Ramos (cell line): ENCODE data around the gene AGFG2.
"Not testable (repeated sequence)": the region's sequence is repeated elsewhere in the genome, so short reads cannot be mapped to it uniquely, and the experiment has no call there.

ENCODE experiments used
- in situ Hi-C: fragments of 300-500 bp; cut with MboI; formaldehyde crosslinking; loops from one replicate; pipeline ENCODE4 v1.14.3; 2022; ENCODE audit warnings: low sequenced_read_pairs; ENCODE audit not compliant: unreplicated experiment

Gene AGFG2

DNA sequence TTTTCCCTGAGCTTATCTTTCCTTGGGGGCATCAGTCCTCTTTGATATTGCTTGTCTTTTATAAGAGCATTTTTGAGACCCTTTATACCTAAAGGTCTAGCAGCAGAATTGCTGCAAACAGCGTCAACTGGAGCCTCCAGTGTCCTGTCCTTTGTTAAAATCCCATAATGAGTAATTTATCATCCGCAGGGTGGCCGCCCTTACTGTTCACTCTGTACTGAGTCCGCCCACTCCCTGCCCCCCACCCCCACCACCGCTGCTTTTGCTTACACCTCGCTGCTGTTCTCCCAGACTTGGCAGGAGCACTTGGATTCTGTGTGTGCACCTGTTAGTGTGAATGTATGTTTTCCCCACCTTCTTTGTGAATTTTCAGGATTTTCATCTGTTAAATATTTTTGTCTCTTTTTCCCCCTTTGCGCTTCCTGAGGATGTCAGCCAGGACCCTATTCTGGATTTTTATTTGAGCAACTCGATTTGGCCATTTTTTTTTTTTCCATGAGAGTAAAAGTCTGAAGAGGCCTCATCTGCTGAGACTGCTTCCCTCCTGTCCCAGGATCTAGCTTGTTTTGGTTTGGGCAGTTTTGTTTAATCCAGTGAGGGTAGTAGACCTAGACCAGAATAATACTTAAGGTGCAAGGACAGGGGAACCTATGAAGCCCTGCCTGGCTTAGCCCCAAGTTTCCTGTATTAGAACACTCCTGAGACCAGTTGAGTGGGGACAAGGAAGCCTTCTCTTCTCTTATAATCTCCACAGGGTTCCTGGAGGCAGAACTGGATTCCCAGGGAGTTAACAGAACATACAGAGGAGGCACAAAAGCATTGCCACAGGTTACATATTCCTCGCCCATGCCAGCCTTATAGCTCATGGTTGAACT is 8.2 kb downstream of the AGFG2 start:
- in situ Hi-C loops: no loop called here

DNA sequence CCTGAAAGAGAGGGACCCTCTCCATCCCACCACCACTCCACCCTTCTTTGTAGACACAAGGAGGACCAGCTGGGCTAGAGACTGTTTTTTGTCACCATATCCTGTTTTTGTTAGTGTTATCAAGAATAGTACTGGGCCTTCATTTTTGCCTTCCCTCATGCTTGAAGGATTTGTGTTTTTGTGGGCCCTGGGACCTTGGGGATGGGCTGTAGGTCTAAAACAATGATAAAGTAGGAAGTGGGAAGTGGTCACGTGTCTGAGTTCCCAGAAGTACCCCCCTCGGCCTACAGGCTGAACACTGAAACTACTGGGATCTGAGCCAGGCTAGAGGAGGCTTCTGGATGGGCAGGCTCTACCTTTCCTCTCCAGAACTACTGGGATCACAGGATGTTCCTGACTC is 8.9 kb downstream of the AGFG2 start:
- in situ Hi-C loops: no loop called here

DNA sequence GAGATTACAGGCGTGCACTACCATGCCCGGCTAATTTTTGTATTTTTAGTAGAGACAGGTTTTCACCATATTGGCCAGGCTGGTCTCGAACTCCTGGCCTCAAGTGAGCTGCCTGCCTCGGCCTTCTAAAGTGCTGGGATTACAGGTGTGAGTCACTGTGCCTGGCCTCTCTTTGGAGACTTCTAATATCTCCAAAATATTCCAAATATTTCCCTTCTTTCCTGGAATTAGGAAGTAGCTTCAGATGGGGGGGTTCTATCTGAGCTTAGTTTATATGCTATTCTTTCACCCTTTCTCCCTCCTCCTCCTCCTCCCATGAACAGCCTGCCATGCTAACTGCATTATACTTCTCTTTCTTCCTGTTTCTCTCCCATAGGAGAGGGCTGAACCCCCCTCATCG is 9.4 kb downstream of the AGFG2 start:
- in situ Hi-C loops: not testable (repeated sequence)

DNA sequence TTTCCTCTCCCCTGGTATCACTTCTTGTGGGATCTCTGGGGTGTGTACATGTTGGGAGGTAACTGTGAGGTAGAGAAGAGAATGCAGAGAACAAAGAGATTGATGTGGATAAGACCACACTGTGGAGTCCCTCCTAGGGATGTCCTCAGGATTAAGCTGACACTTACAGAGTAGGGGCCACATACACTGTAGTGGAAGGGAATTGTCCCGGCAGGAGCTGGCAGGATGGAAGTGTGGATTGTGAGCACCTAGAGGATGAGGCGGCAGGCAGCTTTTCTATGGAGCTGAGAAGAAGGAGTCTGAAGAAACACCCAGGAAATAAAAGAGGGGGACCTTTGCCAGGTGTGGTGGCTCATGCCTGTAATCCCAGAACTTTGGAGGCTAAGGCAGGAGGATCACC is 13.5 kb downstream of the AGFG2 start:
- in situ Hi-C loops: no loop called here

DNA sequence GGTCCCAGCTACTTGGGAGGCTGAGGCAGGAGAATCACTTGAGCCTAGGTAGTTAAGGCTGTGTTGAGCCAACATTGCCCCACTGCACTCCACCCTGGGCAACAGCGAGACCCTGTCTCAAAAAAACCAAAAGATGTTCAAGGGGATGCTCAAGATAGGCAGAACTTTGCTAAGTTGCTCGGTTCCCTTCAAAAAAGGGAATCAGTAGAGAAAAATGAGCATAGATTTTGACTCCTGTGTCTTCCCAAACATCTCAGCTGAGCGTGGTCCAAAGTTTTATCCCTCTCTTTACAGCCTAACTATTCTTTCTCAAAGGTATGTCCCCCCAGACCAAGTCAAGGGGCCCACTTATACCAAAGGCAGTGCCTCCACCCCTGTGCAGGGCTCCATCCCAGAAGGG is 14.0 kb downstream of the AGFG2 start:
- in situ Hi-C loops: no loop called here

DNA sequence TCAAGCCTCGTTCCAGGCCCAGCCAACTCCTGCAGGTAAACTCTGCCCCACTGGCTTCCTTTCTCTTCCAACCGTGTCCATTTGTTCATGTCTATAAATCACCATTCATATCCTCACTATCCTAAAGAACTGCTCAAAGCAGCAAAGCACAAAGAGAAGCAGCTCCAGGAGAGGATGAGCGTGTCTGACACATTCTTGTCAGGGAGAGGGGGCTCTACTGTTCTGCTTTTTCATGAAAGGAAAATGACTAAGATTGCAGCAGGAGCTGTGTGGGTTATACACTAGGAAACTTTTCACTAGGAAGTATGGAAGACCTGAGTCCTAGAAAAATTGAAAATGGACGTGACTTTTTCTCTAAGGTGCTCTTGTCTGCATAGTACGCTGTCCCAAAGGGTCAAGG is 16.7 kb downstream of the AGFG2 start:
- in situ Hi-C loops: no loop called here

DNA sequence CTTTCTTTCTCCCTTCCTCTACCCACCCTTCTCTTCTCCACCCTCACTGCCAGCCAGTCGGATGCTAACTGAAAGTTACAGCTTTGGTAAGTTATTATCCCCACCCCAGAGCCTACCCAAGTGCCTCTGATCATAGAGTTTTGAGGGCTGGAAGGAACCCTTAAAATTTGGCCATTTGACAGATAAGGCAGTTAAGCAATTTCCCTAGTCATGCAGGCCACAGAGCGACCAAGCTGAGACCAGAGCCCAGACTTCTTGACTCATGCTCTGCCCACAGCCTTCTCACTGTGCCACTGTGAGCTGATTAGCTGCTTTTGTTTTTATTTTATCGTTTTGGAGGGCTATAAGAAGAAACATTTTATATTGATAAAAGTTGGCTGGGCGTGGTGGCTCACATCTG is 17.5 kb downstream of the AGFG2 start:
- in situ Hi-C loops: no loop called here

DNA sequence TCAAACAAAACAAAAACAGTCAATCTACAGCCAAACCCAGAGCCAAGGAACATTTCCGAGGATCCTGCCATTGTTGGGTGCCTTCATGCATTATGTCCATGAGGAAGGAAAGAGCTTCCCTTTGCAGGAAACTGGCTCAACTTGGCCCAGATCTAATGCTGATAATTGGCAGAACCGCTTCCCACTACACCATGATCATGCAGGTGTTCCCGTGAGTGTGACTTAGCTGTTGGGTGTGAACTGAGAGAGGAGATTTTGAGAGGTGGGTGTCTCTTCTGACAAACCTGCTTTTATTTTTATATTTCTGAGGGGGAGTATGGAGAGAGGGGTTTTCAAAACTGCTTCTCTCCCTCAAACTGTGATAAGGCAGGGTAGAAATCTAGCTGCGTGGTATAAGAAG is 20.1 kb downstream of the AGFG2 start:
- in situ Hi-C loops: no loop called here

DNA sequence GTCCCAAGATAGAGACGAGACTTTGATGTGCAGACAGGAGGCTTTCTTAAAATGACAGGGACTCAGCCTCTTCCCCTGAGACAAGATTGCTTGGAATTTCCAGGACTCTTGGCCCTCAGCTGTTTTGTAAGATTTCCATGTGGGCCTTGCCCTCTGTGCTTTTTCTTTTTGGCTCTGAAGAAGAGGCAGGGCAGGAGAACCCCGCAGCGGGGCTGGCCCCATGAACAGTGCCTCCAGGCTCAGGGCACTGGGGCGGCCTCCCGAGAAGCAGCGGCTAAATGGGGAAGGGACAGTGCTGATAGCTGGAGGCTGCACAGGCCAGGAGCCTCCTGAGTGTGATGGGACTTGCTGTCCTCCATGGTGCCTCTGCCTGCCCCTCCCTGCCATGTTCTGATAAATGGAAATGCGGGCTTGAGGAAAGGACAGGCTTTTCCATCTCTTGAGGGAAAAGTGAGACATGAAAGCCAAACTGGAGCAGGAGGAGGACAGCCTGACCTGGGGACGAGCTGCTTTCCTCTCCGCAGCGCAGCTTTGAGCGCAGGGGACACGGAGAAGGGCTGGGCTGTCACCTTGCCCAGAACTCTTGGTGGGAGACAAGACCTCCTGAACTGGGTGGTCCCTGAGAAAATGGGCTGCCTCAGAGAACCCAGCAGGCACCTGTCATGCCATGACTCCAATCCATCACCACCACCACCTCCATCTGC is 22.6 kb downstream of the AGFG2 start:
- in situ Hi-C loops: loop anchor here (5.0 kb wide), 1 partner anchor 94 kb away; no protein-coding TSS in a partner anchor

DNA sequence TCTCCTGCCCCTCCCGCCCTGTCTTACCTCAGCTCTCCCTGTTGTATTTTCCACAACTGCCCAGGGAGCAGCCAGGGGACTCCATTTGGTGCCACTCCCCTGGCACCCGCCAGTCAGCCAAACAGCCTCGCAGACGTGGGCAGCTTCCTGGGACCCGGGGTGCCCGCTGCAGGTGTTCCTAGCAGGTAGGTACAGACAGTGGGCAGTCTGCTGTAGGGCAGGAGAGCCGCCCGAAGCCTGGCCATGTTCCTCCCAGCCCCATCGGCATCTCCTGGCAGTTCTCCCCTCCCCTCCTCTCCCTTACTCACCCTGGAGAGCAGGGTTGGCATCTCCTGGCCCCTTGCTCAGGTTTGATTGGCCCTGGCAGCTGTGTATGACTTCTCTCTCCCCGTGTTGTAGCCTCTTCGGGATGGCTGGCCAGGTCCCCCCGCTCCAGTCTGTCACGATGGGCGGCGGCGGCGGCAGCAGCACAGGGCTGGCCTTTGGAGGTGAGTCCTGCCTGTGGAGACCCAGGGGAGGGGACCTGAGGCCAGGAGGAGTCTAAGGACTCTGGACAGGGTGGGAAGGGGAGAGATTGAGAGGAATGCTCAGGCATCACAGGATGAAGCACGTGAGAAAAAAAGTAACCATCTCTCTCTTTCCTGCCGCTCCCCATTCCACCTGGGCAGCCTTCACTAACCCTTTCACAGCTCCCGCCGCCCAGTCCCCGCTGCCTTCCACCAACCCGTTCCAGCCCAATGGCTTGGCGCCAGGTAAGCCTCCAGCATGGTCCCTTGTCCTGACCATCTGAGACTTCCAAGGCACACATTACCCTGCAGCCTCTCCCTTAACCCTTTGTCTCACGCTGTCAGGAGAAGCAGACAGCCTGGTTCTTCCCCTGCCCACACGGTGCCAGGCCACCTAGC is 23.4 kb downstream of the AGFG2 start:
- in situ Hi-C loops: loop anchor here (5.0 kb wide), 1 partner anchor 95 kb away; no protein-coding TSS in a partner anchor

DNA sequence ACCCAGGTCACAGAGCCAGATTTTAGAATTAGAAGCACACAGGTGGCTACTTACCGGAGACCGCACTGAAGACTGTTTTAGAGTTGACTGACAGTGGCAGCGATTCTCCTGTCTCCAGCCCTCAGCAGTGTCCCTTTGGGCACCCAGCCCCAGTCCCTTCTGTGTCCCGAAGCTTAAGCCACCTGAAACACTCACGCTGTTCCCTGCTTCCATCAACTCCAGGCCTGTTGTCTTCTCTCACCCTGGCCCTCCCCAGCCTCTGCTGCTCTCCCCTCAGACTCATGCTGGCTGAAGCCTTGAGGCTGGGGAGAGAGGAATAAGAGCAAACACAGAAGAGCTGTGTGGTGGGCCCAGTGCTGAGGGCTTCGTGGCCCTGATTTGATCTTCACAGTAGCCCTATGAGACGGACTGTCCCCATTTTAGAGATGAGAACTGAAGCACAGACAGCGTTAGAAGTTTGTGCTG is 24.1 kb downstream of the AGFG2 start:
- in situ Hi-C loops: loop anchor here (5.0 kb wide), 1 partner anchor 96 kb away; no protein-coding TSS in a partner anchor

DNA sequence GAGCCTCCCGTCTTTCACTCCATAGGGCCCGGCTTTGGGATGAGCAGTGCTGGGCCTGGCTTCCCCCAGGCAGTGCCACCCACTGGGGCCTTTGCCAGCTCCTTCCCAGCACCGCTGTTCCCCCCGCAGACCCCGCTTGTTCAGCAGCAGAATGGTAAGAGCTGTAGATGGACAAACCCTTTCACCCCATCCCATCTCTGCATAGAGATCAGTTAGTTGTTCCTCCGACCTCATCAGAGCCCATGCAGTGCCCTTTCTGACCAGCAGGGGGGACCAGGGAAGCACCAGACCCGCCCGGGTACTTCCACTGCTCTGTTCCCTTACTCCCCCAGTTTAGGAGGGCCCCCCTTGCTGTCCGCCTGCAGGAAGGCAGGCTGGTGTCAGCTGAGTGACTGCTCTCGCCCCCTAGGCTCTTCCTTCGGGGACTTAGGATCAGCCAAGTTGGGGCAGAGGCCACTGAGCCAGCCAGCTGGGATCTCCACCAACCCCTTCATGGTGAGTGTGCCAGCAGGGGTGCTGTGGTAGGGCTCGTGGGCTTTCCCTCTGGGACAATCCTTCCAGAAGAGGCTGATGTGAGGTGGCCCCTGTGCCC is 24.9 kb downstream of the AGFG2 start:
- in situ Hi-C loops: loop anchor here (5.0 kb wide), 1 partner anchor 97 kb away; no protein-coding TSS in a partner anchor

DNA sequence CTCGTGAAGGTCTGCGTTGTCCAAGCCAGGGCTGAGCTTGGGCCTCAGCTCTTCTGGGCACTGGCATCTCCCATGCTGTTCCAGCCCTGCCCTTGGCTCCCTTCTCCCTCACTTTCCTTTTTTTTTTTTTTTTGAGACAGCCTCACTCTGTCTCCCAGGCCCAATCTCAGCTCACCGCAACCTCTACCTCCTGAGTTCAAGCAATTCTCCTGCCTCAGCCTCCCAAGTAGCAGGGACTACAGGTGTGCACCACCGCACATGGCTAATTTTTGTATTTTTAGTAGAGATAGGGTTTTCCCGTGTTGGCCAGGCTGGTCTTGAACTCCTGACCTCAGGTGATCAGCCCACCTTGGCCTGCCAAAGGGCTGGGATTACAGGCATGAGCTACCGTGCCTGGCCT is 25.4 kb downstream of the AGFG2 start:
- in situ Hi-C loops: loop anchor here (5.0 kb wide), 1 partner anchor 97 kb away; no protein-coding TSS in a partner anchor

DNA sequence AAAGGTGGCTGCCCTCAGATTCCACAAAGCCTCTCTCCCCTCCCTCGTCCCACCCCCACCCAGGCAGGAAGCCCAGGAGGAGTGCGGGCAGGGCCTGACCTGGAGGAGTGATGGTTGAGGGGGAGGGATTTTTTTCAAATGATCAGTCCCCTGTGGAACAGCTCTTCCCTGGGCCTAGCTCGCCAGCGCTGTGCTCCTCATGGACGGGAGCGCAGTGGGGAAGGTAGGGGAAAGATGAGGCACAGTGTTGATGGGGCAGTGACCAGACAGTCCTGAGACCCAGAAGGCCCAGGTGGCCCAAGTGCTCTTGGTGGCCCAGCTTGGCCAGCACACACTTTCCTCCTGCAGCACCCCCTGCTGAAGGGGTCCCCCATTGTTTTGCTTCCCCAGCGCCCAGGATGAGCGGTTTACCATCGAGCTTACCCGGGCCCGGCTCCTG is 26.1 kb downstream of the AGFG2 start:
- in situ Hi-C loops: no loop called here

DNA sequence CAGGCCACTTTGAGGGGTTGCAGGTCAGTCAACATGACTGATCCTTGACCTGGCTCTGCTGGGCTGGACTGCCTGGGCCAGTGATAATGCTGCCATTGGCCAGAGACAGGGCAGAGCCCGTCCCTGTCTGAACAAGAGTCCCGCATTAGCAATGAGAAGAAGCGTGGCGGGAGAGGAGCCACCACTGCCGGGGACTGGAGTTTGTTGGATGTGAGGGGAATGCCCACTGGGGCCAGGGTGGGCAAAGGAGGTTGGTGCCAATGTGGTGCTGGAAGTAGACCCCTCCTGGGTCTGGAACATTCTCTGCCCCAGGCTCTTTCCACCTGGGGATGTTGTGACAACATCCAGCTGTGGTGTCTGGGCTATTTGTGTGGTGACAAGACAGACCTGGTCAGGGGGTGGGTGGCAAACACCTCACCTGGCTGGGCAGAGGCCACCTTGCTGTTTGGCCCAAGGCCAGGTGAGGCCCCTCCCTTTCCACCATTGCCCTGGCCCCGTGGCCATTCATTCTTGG is 27.1 kb downstream of the AGFG2 start:
- in situ Hi-C loops: no loop called here

DNA sequence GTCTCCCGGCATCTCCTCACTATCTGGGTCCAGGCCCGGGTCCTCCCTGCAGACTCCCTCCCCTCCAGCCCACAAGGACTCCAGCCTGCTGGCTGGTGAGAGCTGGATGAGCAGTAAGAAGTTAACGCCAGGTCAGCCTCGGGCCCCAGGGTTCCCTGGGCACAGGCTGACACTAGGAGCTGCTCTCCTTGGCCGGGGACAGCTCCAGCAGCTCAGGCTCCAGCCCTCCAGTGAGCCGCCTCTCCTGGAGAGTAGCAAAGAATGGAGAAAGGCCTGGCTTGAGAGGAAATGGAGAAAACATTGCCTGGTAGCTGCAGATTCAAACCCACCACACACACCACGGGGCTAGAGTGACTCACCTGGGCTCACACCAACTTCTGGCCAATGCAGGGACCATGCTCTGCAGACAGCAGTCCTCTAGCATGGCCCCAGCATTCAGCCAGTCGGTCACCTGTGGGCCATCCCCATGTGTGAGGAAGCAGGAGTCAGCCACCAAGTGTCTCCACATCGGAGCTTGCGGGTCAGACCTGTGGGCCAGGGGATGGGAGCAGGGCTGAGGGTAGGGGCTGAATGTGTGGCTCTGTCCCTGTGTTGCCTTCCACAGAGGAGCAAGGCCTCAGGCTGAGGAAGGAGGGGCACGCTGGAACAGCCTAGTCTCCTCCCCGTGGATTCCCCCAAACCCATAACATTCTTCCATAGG is 28.2 kb downstream of the AGFG2 start:
- in situ Hi-C loops: no loop called here

DNA sequence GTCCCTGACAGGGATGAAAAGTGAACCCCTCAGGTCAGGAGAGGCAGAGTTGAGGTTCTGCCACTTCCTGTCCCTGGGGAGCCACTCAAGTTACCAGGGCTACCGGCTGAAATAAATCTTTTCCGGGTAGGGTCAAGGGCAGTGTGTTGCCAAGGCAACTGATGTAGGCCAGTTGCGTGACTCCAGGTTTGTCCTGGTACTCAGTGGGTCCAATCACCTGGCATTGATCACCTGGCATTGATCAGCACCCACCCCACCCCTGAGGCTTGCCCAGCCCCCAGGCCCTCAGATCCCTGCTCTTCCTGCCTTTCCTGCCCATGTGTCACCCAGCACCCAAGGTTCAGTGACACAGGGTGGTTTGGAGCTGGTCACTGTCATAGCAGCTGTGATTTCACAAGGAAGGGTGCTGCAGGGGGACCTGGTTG is 28.8 kb downstream of the AGFG2 start:
- in situ Hi-C loops: no loop called here

DNA sequence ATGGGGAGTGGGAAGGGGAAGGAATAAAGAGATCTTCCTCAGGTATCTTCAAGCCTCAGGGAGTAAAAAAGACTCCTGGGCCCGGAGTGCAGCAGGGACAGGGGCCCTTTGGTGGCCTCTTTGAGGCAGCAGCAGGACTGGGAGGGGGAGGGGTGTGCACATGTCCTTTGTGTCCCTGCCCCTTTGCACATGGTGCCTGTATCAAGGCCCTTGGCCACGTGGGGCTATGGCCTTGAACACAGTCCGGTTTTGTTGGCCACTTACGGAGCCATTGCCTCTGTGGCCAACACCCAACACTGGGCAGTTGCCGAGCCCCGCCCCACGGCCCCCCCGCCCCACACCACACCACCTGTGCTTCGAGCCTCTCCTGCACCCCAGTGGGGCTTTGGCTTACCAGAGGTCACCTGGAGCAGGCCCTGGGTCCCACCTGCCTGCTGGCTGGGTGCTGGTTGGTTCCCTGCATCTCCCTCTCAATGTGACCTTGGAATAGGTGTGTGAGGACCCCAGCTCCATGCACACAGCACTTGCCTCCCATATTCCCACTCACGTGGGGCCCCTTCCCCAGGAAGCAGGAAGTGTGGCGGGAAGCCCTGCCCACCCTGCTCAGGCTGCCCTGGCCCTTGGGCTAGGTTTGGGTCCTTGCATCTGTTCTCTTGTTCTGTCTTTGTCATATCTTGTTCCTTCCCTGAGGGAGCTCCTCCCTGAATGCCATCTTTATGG is 29.3 kb downstream of the AGFG2 start:
- in situ Hi-C loops: no loop called here
